Activated effector memory CD4-positive, alpha-beta T cell treated with Interleukin-2 at 50 U/mL for 16 hours (primary cell): Measurements from ENCODE around the gene TMEM42.
"Not testable (repeated sequence)": the region's sequence is repeated elsewhere in the genome, so short reads cannot be mapped to it uniquely, and the experiment has no call there.

Source experiments
- DNase-seq: peaks from one replicate; pipeline ENCODE4 v3.0.0-alpha.2; 2020

The TMEM42 gene

GRCh38 chr3:44861412-44862225 is at the start of gene TMEM42:
TMEM42 (plus strand) TSS chr3:44861912; CDS start chr3:44861925, 13 bp downstream.
- DNase-seq, result peak; percentile 81

GRCh38 chr3:44814751-44815150 is 47.0 kb upstream of the TMEM42 start:
- no peak for DNase-seq

- not testable (repeated sequence) for DNase-seq
Observed at GRCh38 chr3:44816334-44816733, 45.4 kb upstream of the TMEM42 start.

GRCh38 chr3:44821206-44821605 is 40.5 kb upstream of the TMEM42 start:
- not testable (repeated sequence) for DNase-seq

GRCh38 chr3:44825264-44825925 is 36.3 kb upstream of the TMEM42 start:
- no peak for DNase-seq

GRCh38 chr3:44827196-44827595 is 34.5 kb upstream of the TMEM42 start:
- DNase-seq, result no peak

- no peak for DNase-seq
Observed at GRCh38 chr3:44831232-44831631, 30.5 kb upstream of the TMEM42 start.

- no peak for DNase-seq
Observed at GRCh38 chr3:44832032-44832431, 29.7 kb upstream of the TMEM42 start.

- no peak for DNase-seq
Observed at GRCh38 chr3:44832965-44833364, 28.7 kb upstream of the TMEM42 start.

- no peak for DNase-seq
Observed at GRCh38 chr3:44833394-44833793, 28.3 kb upstream of the TMEM42 start.

GRCh38 chr3:44835684-44836083 is 26.0 kb upstream of the TMEM42 start:
- DNase-seq, result no peak

- no peak for DNase-seq
Observed at GRCh38 chr3:44842376-44842775, 19.3 kb upstream of the TMEM42 start.

GRCh38 chr3:44845528-44846520 is 15.9 kb upstream of the TMEM42 start:
- no peak for DNase-seq

- no peak for DNase-seq
Observed at GRCh38 chr3:44848634-44849033, 13.1 kb upstream of the TMEM42 start.

- not testable (repeated sequence) for DNase-seq
Observed at GRCh38 chr3:44856663-44857062, 5.0 kb upstream of the TMEM42 start.

- no peak for DNase-seq
Observed at GRCh38 chr3:44860117-44860516, 1.6 kb upstream of the TMEM42 start.

- no peak for DNase-seq
Observed at GRCh38 chr3:44862226-44862637, 520 bp downstream of the TMEM42 start.

GRCh38 chr3:44865272-44866035 is 3.7 kb downstream of the TMEM42 start:
- no peak for DNase-seq

GRCh38 chr3:44867421-44868111 is 5.9 kb downstream of the TMEM42 start:
- DNase-seq, result no peak

GRCh38 chr3:44870375-44871061 is 8.8 kb downstream of the TMEM42 start:
- no peak for DNase-seq

GRCh38 chr3:44874308-44874707 is 12.6 kb downstream of the TMEM42 start, which contains the start of gene TGM4:
TGM4 (plus strand) TSS chr3:44874608; CDS start chr3:44874679, 71 bp downstream.
- no peak for DNase-seq
